ENCODE results near the gene ORC5.
A peak's percentile ranks its signal among the peaks of the same experiment; 100 is the strongest.
"Not testable (repeated sequence)": the region's sequence is repeated elsewhere in the genome, so short reads cannot be mapped to it uniquely, and the experiment has no call there.

ORC5 gene

DNA sequence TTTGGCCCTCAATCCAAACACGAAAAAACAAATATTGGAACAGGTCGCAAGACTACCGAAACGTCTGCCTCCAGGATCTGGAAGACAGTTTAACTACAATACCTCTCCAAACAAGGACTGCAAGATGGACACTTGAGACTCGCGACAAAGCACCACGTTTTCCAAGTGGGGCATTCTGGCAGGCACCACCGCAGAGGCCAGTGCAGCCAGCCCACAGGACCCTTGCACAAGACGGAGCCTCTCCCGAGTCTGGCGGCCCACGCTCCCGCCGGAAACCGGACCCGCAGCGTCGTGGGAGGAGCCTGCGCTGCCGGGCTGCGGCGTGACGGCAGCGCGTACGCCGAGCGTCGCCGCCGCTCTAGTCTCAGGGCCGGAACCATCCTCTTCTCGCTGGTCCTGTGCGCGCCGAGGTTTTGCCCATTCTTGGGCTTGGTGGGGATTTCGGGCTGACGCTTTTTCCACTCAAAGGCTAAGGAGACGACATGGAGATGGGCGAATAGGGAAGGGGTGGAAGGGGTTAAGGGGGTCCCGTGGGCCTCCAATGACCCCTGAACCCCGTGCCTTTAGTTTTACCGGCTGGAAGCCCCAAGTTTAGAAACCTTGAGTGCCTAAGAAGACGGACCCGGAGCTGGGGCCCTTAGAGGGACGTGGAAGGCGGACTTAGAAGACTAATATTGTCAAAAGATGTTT, at the start of gene ORC5:
Gene ORC5, minus strand, starts transcription at position 283 of the 690 bp plus-strand sequence. Its CDS starts 109 bp downstream, at position 174.
- peak; percentile 60 for DNase-seq (ENCODE audit: low read depth)

DNA sequence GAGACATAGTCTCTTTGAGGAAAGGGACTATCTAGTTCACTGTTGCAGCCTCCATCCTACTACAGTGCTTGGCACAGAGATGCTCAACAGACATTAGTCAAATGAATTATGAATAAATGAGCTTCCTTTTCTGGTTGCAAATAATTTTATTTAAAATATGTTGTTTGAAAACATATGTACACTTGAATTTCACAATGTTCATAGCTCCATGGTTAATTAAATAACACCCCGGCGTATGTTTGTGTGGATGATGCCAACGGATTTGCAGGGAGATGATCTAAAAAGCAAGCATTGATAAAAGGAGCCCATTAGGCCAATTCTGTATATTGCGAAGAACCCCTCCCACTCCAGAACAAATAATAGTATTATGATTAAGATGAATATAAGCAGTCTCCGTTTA, 47.8 kb upstream of the ORC5 start:
- DNase-seq (ENCODE audit: low read depth), result no peak

- DNase-seq (ENCODE audit: low read depth), result no peak
Measured at GRCh38 chr7:104255194-104255593, 47.4 kb upstream of the ORC5 start.

DNA sequence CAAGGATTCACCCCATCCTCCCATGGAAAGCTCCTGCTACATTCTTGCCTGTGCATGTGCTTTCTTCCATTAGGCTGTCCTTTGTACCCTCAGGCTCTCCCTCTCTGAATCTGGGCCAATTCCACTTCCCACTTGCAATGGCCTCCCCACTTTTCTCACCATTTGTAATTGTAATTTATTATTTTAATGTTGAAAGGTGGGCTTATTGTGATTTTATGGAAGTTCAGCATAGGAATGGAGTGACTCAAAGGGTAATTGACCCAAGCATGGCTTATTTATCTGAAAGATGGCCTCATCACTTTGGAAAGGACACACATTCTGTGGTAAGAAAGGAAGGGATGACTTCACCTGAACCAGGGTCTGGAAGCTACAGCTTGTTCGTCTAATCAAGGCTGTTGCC, 46.9 kb upstream of the ORC5 start:
- no peak for DNase-seq (ENCODE audit: low read depth)

GRCh38 chr7:104252409-104253134, 44.8 kb upstream of the ORC5 start:
- DNase-seq (ENCODE audit: low read depth), result no peak

DNA sequence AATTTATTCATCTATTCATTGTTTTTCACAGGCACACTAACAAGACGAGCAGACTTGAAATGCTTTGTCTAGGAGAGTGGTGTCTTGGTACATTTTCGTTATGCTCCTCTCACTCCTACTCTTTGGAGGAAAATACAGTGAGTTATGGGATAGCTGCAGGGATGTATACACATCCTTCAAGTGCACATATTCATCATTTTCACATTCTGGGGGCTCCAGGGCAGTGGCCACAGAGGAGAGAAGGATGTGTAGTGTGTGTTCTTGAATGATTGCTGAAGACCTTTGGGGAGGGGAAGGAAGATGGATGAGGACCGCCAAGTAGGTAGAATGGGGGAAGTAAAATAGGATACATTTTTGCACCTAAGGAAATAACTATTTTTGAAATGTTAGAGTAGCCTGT, 34.8 kb upstream of the ORC5 start:
- DNase-seq (ENCODE audit: low read depth), result no peak

GRCh38 chr7:104241538-104242209, 33.9 kb upstream of the ORC5 start:
- no peak for DNase-seq (ENCODE audit: low read depth)

GRCh38 chr7:104241135-104241534, 33.3 kb upstream of the ORC5 start:
- no peak for DNase-seq (ENCODE audit: low read depth)

- no peak for DNase-seq (ENCODE audit: low read depth)
Measured at GRCh38 chr7:104240401-104240800, 32.6 kb upstream of the ORC5 start.

- DNase-seq (ENCODE audit: low read depth), result not testable (repeated sequence)
Measured at GRCh38 chr7:104234990-104235389, 27.2 kb upstream of the ORC5 start.

DNA sequence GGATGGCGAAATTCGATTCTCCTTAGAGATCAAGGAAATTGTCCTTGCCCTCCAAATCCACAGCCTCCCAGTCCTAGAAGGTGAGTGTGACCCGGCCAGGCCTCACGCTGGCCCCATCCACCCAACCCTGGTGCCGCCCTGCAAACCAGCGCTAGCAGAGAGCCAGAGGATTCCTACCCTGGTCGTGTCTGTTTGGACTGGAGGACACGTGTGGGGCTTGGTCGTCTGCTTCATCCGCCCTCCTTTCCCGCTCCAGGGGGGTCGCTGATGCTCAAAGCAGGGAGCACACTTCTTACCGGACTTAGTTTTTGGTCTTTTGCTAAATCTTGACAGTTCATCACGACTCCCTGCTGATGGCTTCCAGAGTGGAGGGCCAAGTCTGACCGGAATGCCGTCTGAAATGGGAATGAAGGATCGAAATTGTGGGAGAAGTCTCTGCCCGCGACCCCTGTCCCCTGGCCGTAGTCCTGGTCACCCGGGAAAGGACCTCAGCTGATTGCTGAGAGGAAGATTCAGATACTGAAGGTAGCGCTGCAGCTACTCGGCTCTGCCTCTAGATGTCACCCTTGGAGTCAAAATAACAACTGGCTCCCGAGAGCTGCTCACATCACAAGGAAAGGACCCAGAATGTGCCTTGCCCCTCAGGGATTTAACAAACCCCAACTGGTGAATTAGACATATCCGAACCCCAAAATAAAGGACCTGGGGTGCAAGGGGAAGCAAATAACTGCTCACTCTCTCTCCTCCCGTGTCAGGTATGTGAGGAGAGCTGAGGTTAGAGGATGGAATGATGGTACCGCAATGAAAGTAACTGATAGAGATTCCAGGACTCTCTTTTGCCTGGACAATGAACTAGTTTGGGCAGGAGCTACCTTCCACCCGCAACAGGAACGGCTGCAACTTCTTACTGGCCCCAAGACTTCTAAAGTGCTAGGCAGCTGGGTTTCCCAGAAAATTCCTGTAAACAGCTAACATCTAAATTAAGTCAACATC, 23.5 kb upstream of the ORC5 start:
- DNase-seq (ENCODE audit: low read depth), result peak; percentile 17

DNA sequence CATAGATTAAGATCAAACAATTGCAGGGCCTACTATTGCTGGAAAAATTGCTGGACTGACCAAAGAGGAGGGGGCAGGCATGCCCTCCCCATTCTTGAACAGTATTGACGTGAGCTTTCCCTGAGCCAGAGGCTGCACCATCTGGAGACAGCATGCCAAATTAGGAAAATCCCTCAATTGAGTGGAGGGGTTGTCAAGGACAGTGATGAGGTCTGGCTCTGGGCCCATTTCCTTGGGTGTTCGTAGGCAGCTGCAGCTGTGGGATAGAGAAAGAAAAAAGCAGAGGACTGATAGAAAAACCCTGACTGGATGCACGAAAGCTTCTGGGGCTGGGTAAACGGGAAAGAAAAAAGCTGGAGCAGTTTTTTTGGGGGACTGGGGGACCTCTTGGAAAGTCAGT, 22.8 kb upstream of the ORC5 start:
- no peak for DNase-seq (ENCODE audit: low read depth)

- no peak for DNase-seq (ENCODE audit: low read depth)
Measured at GRCh38 chr7:104228442-104228841, 20.6 kb upstream of the ORC5 start.

- no peak for DNase-seq (ENCODE audit: low read depth)
Measured at GRCh38 chr7:104225451-104225850, 17.6 kb upstream of the ORC5 start.

GRCh38 chr7:104217620-104218019, 9.8 kb upstream of the ORC5 start:
- DNase-seq (ENCODE audit: low read depth), result no peak

GRCh38 chr7:104209063-104209462, 1.2 kb upstream of the ORC5 start:
- no peak for DNase-seq (ENCODE audit: low read depth)

- no peak for DNase-seq (ENCODE audit: low read depth)
Measured at GRCh38 chr7:104208421-104208780, 588 bp upstream of the ORC5 start.

DNA sequence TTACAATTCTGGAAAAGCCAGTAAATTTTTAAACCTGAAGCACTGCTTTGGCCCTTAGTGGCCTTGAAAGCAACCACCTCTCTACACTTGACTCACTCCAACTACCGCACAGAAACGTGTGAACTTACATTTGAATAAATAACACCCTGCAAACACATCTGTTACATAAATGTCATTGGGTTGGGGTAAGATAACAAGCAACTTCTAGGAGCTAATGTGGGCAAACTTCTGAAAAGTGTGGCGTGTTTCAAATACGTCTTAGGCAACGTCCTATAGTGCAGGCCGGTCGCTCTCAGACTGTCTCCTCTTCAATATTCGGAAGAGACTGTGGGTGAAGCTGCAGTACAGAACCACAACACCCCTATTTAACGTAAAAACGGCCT, 474 bp downstream of the ORC5 start:
- no peak for DNase-seq (ENCODE audit: low read depth)

DNA sequence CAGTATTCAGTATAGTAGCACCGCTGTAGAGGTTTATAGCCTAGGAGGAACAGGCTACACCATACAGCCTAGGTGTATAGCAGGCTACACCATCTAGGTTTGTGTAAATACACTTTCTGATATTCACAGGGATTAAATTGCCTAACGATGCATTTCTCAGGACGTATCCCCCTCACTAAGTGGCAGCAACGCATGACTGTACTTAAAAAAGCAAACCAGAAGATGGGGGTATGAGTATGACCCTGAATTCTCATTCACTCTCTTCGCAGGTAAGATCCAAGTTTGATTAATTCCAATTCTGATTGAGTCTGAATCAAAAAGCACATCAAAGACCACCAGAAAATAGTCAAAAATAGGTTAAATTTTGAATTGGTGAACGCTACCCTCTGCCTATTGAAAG, 972 bp downstream of the ORC5 start:
- no peak for DNase-seq (ENCODE audit: low read depth)

DNA sequence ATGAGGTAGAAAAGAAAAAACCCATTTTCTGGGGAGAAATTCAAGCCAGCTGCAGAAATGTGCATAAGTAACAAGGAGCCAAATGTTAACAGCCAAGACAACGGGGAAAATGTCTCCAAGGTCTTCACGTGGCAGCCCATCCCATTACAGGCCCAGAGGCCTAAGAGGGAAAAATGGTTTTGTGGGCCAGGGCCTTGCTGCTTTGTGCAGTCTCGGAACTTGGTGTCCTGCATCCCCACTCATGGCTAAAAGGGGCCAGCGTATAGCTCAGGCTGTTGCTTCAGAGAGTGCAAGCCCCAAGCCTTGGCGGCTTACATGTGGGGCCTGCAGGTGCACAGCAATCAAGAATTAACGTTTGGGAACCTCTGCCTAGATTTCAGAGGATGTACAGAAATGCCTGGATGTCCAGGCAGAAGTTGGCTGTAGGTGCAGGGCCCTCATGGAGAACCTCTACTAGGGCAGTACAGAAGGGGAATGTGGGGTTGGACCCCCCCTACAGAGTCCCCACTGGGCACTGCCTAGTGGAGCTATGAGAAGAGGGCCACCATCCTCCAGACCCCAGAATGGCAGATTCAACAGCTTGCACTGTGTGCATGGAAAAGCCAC, 9.0 kb downstream of the ORC5 start:
- DNase-seq (ENCODE audit: low read depth), result no peak

- DNase-seq (ENCODE audit: low read depth), result no peak
Measured at GRCh38 chr7:104196161-104196560, 11.7 kb downstream of the ORC5 start.

DNA sequence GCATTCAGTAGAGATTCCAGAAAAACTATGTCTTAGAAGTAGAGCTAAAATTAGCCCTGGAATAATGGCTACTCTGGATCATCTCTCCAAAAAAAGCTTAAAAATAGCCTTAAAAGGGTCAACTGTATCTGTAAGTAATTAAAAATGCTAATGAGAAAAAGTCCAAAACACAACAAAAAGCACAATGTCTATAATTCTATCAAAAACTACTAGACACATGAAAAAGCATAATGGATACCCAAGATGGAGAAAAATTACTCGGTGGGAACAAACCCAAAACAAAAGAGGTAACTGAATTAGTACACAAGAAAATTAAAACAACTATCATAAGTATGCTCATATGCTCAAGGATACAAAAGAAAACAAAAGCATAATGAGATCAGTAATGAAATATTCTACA, 15.4 kb downstream of the ORC5 start:
- no peak for DNase-seq (ENCODE audit: low read depth)

All from activated T-cell treated with anti-CD3 and anti-CD28 coated beads for 1 hour (primary cell).